ENCODE measurements around the gene PEX11A. TPM values are rescaled to one million over a fixed set of nuclear protein-coding genes. Genes with fewer than 3 reads are reported as not detected.

PEX11A gene
- total and polyA plus RNA-seq, 2 of the 8 experiments (the other 6 are each of a cell fraction or from before 2014, with no cell fraction given) = 2.9 to 3.0 TPM

DNA sequence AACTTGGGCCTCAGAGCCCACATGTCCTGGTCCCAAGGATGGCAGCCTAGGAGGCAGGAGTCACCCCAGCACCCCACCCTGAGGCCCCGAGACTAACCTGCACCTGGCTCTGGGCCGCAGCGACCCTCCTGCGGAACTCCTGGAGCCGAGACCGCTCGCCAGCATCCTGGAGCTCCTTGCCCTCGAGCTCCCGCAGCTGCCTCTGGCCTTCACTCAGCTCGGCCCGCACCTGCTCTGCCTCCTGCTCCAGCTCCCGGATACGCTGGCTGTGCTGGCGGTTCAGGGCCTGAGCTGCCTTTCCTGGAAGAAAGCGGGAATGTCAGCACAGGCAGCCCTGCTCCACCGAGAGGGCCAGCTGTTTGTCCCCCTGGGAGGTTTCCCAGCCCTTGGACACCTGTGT is 48.4 kb downstream of the PEX11A start:
- Histone ChIP-seq H3K79me1 (ENCODE audit: low read depth, low read length) (no peaks in the 10 kb centered on the region), H3K79me2 (ENCODE audit: control insufficient read depth in 1 of 2, insufficient read depth in 2 of 2, low read length in 2 of 2) (no peaks in the 10 kb centered on the region), H2AK5ac (ENCODE audit: low read depth, low read length) (no peak overlapping the region), H3K9me3 (ENCODE audit: insufficient read depth in 2 of 2, low read depth in 1 of 2, low read length in 1 of 2) (peaks cover 0 to 4% of the 10 kb centered on the region in 2 experiments; a peak in 2 of 4 replicates), H3K27me3 (replicated peaks in 1 of 4; ENCODE audit: control insufficient read depth in 3 of 4, extremely low read depth in 1 of 4, insufficient read depth in 3 of 4, low read length in 3 of 4) (no peaks in the 10 kb centered on the region), H3K14ac (ENCODE audit: insufficient read length) (no peak overlapping the region), H3K4me1 (replicated peaks in 1 of 4; ENCODE audit: control insufficient read depth in 3 of 4, insufficient read depth in 4 of 4, low read length in 3 of 4) (no peaks in the 10 kb centered on the region), H2BK12ac (ENCODE audit: low read depth, low read length) (no peak overlapping the region), H3K4me2 (ENCODE audit: insufficient read depth in 1 of 2, low read depth in 2 of 2, low read length in 2 of 2) (no peak overlapping the region), H4K5ac (ENCODE audit: insufficient read length, low read depth, low read length) (no peak overlapping the region), H3K56ac (replicated peaks; ENCODE audit: insufficient read length, low read depth, low read length) (no peak overlapping the region), H2BK15ac (ENCODE audit: low read length) (no peak overlapping the region), H4K20me1 (replicated peaks in 1 of 2; ENCODE audit: control insufficient read depth in 1 of 2, insufficient read depth in 2 of 2, low read length in 2 of 2) (peaks cover 0 to 4% of the 10 kb centered on the region in 2 experiments), H4K8ac (ENCODE audit: extremely low read depth, insufficient read depth, low read length) (no peak overlapping the region; the same call in 1 of the 2 replicates), H2BK120ac (replicated peaks; ENCODE audit: low read depth, low read length) (no peak overlapping the region), H3K4ac (replicated peaks; ENCODE audit: insufficient read length, low read depth, low read length) (no peak overlapping the region), H2AFZ (ENCODE audit: low read length) (no peak overlapping the region), H3K9ac (replicated peaks in 1 of 4; ENCODE audit: extremely low read depth in 1 of 4, low read depth in 3 of 4, low read length in 3 of 4) (no peak overlapping the region), H2BK5ac (ENCODE audit: low read depth, low read length) (no peak overlapping the region), H4K91ac (replicated peaks; ENCODE audit: insufficient read length, low read length) (no peak overlapping the region), H3K4me3 (ENCODE audit: extremely low read depth in 1 of 4, insufficient read depth in 2 of 4, low read depth in 3 of 4, low read length in 4 of 4) (no peak overlapping the region), H3K23me2 (ENCODE audit: low read depth, low read length) (no peaks in the 10 kb centered on the region), H3K18ac (ENCODE audit: extremely low read depth, low read length) (no peak overlapping the region), H3K27ac (ENCODE audit: low read depth, low read length) (no peak overlapping the region), H3K23ac (ENCODE audit: insufficient read length) (no peak overlapping the region), H3K36me3 (ENCODE audit: control insufficient read depth in 2 of 4, insufficient read depth in 4 of 4, low read length in 3 of 4) (peaks cover 0 to 28% (median 16%) of the 10 kb centered on the region in 4 experiments; a peak in 5 of 8 replicates), H2BK20ac (ENCODE audit: low read length) (no peak overlapping the region)
- no peak for DNase-seq (ENCODE audit: low read depth in 1 of 2, low spot score in 2 of 2)
- 92% methylated on average over 16 of the region's 16 CpGs; no CpG with 5 or more reads in 1 of the 2 experiments for WGBS, 2 experiments (ENCODE audit: extremely low coverage in 1 of 2, insufficient coverage in 1 of 2, insufficient read length in 1 of 2, insufficient replicate concordance in 2 of 2, low coverage in 1 of 2, low lambda C conversion rate in 2 of 2, missing lambda C conversion rate in 1 of 2)
- ChIA-PET CTCF (ENCODE audit: partially characterized antibody) (interaction anchor here (0.8 to 0.9 kb wide), 2 partner anchors 29 to 282 kb away, joined by 3 read pairs; no protein-coding TSS in a partner anchor), POLR2A (ENCODE audit: partially characterized antibody) (interaction anchor here (1.4 to 1.9 kb wide), 2 partner anchors 9 to 13 kb away, joined by 4 to 9 read pairs; no protein-coding TSS in a partner anchor)
- FAIRE-seq = no peak
- TF ChIP-seq SUZ12 (IDR thresholded peaks at IDR 0.05; ENCODE audit: low read length) (no peak), KDM4A (IDR thresholded peaks at IDR 0.05; ENCODE audit: low read depth, low read length, severe bottlenecking) (no peak), PHF8 (conservative IDR thresholded peaks at IDR 0.05; ENCODE audit: low read depth, low read length) (no peak), TAF7 (optimal IDR thresholded peaks at IDR 0.05; ENCODE audit: borderline replicate concordance, low read depth, low read length) (no peak), EZH2 (IDR thresholded peaks at IDR 0.05; ENCODE audit: low read depth, low read length, severe bottlenecking) (no peak), POLR2AphosphoS5 (IDR thresholded peaks at IDR 0.05; ENCODE audit: low read depth, low read length) (no peak), RXRA (IDR thresholded peaks at IDR 0.05; ENCODE audit: insufficient read depth, low read depth, low read length) (no peak), SIX5 (IDR thresholded peaks at IDR 0.05; ENCODE audit: low read depth, low read length) (no peak), JUN (IDR thresholded peaks at IDR 0.05; ENCODE audit: low read depth, low read length) (no peak), SP4 (IDR thresholded peaks at IDR 0.05; ENCODE audit: low read length) (no peak), TCF12 (IDR thresholded peaks at IDR 0.05; ENCODE audit: low read depth, low read length) (no peak), SP1 (IDR thresholded peaks at IDR 0.05; ENCODE audit: low read depth, low read length) (no peak), CHD2 (IDR thresholded peaks at IDR 0.05; ENCODE audit: low read length) (no peak), TBP (IDR thresholded peaks at IDR 0.05; ENCODE audit: low read depth, low read length) (no peak)
- TF ChIP-seq, protein P1, sequence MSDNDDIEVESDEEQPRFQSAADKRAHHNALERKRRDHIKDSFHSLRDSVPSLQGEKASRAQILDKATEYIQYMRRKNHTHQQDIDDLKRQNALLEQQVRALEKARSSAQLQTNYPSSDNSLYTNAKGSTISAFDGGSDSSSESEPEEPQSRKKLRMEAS (IDR thresholded peaks at IDR 0.05) = no peak
